ENCODE measurements around the gene CYP2A6. TPM values are rescaled to one million over a fixed set of nuclear protein-coding genes. Genes with fewer than 3 reads are reported as not detected.
"Not testable (repeated sequence)": the region's sequence is repeated elsewhere in the genome, so short reads cannot be mapped to it uniquely, and the experiment has no call there.

CYP2A6 gene
- total RNA-seq, 2 experiments from 2014 or later, result not detected

DNA sequence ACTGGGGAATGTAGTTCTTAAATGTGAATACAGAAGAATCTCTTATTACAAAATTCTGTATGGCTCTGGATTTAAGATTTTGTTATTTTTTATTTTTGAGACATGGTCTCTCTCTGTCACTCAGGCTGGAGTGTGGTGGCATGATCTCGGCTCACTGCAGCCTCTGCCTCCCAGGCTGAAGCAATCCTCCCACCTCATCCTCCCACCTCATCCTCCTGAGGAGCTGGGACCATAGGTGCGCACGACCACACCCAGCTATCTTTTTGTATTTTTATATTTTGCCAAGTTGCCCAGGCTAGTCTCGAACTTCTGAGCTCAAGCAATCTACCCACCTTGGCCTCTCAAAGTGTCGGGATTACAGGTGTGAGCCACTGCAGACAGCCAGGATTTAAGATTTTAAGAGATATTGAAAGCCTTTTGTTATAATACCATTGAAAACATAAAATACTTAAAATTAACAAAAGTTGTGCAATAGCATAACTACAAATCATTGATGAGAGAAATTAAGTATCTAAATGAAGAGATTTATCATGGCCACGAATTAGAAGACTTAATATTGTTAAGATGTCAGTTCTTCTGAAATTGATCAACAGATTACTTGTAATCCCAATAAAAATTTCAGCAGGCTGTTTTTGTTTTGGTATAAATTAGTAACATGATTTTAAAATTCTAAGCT lies 13.4 kb downstream of the CYP2A6 start:
- POLR2A ChIA-PET, result no interaction called here
- Mint-ChIP-seq H3K4me1 (peaks cover 18% of the 10 kb centered on the region), H3K27ac (no peak overlapping the region), H3K4me3 (no peak overlapping the region), H3K27me3 (peaks cover 24% of the 10 kb centered on the region), H3K36me3 (ENCODE audit: low read depth) (no peaks in the 10 kb centered on the region), H3K9me3 (no peaks in the 10 kb centered on the region)
- no peak for DNase-seq
- CTCF ChIA-PET, result no interaction called here

DNA sequence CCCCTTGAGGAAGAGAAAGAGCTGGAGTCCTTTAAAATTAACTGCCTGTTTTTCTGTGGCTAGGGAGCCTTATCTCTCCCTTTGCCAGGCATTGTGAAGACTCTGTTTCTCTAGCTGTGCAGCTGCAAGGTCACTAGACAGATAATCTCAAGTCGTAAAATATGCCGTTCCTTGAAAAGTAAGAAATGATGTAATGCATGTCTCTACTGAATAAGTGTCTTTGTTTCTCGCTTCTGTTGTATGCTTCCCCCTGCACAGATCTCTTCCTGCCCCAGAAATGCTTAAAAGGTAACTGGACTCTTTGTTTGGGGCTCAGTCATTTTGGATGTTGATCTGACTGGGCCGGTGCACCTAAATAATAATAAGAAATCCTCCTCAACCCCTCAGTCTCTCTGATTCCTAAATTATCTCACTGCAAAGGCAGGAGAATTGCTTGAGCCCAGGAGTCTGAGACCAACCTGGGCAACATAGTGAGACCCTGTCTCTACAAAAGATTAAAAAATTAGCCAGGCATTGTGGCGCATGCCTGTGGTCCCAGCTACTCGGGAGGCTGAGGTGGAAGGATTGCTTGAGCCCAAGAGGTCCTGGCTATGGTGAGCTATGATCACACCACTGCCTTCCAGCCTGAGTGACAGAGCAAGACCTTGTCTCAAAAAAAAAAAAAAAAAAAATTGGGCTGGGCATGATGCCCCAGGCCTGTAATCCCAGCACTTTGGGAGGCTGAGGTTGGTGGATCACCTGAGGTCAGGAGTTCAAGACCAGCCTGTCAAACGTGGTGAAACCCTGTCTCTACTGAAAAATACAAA lies 16.3 kb downstream of the CYP2A6 start:
- POLR2A ChIA-PET, result not testable (repeated sequence)
- peak overlapping the region; percentile 9 for H3K27ac Mint-ChIP-seq

DNA sequence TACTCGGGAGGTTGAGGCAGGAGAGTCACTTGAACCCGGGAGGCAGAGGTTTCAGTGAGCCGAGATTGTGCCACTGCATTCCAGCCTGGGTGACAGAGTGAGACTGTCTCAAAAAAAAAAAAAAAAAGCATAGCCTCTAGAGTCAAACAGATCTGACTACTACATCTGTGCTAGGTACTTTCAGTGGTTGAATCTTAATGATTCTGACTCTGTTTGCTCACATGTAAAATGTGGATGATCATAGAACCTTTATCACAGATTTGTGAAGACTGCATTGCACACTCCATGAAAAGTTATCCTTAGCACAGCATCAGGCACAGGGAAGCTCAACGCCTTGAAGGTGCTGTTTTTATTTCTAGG lies 17.8 kb downstream of the CYP2A6 start:
- H3K9me3 Mint-ChIP-seq, CTCF ChIA-PET: not testable (repeated sequence)

More for the DNA sequence above, 16.3 kb downstream of the CYP2A6 start:
- H3K4me3 Mint-ChIP-seq; DNase-seq; H3K9me3 Mint-ChIP-seq; H3K27me3 Mint-ChIP-seq; H3K36me3 Mint-ChIP-seq (ENCODE audit: low read depth): not testable (repeated sequence)
- peaks cover 21% of the 10 kb centered on the region for H3K4me1 Mint-ChIP-seq
- CTCF ChIA-PET, result interaction anchor here (1.0 kb wide), 2 partner anchors 10 to 53 kb away, joined by 3 read pairs; no protein-coding TSS in a partner anchor

DNA sequence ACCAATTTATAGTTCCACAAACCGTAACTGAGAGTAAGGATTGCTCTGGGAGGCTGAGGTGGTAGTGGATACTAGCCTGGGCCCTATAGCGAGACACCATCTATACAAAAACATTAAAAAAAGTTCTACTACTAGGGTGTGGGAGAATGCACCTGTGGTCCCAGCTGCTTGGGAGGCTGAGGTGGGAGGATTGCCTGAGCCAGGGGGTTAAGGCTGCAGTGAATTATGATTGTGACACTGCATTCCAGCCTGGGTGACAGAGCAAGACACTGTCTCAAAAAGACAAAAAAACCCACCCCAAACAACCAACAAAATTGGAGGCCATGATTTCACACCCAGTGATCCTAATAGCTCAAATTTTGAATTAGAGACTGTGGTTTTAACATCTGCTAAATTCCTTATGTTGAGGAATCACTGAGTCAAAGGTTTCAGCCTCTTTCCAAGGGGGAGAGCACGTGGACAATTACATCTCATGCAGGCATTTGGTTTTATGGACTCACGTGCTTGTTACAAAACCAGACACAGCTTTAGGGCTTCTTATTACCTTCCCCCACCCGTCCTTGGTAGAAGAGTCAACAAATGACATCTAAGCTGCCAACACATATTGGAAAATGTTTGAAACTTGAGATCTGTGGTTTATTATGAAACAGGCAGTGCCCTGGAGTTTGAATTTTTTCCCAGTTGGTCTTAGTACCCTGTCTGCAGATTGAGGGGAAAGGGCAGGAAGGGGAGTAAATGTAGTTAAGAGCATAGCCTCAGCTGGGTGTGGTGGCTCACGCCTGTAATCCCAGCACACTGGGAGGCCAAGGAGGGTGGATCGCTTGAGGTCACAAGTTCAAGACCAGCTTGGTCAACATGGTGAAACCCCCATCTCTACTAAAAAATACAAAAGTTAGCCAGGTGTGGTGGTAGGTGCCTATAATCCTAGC lies 18.5 kb downstream of the CYP2A6 start:
- Mint-ChIP-seq H3K4me3 (no peak overlapping the region), H3K36me3 (ENCODE audit: low read depth) (peaks cover 22% of the 10 kb centered on the region), H3K27me3 (no peaks in the 10 kb centered on the region), H3K4me1 (peaks cover 32% of the 10 kb centered on the region), H3K9me3 (peaks cover 6% of the 10 kb centered on the region), H3K27ac (peak overlapping the region; percentile 64)
- CTCF ChIA-PET, result interaction anchor here (0.7 kb wide), 1 partner anchor 12 kb away, joined by 5 read pairs; no protein-coding TSS in a partner anchor
- DNase-seq, result no peak
- POLR2A ChIA-PET, result interaction anchor here (0.6 kb wide), 2 partner anchors 40 to 622 kb away, joined by 3 to 4 read pairs; no protein-coding TSS in a partner anchor

More for the DNA sequence above, 17.8 kb downstream of the CYP2A6 start:
- Mint-ChIP-seq H3K4me1 (peaks cover 26% of the 10 kb centered on the region), H3K36me3 (ENCODE audit: low read depth) (peaks cover 15% of the 10 kb centered on the region)
- H3K27ac Mint-ChIP-seq, H3K27me3 Mint-ChIP-seq, H3K4me3 Mint-ChIP-seq, POLR2A ChIA-PET, DNase-seq: not testable (repeated sequence)

DNA sequence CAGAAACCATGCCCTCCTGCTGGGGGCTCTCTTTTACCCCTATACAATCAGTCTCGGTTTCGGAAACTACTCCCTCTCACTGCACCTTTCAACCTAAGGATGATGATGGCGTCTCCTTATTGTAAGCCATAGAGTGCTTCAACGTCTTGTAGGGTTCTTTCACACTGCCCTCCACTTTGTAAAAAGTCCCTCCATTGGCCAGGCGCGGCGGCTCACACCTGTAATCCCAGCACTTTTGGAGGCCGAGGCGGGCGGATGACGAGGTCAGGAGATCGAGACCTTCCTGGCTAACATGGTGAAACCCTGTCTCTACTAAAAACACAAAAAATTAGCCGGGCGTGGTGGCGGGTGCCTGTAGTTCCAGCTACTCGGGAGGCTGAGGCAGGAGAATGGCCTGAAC lies 19.5 kb downstream of the CYP2A6 start:
- CTCF ChIA-PET, H3K4me3 Mint-ChIP-seq, DNase-seq, POLR2A ChIA-PET, H3K27ac Mint-ChIP-seq, H3K9me3 Mint-ChIP-seq, H3K27me3 Mint-ChIP-seq: not testable (repeated sequence)
- Mint-ChIP-seq H3K36me3 (ENCODE audit: low read depth) (peaks cover 25% of the 10 kb centered on the region), H3K4me1 (peaks cover 39% of the 10 kb centered on the region)

GRCh38 chr19:40829205-40829604 lies 21.0 kb downstream of the CYP2A6 start:
- POLR2A ChIA-PET, result no interaction called here
- Mint-ChIP-seq H3K27me3 (no peaks in the 10 kb centered on the region), H3K4me1 (peaks cover 47% of the 10 kb centered on the region), H3K27ac (peak overlapping the region; percentile 15), H3K9me3 (peaks cover 8% of the 10 kb centered on the region), H3K4me3 (no peak overlapping the region), H3K36me3 (ENCODE audit: low read depth) (peaks cover 28% of the 10 kb centered on the region)
- CTCF ChIA-PET, result no interaction called here
- DNase-seq, result no peak

- DNase-seq, result no peak
- CTCF ChIA-PET, result no interaction called here
Observed at GRCh38 chr19:40827386-40828247, 22.6 kb downstream of the CYP2A6 start.

GRCh38 chr19:40826699-40827385 lies 23.4 kb downstream of the CYP2A6 start:
- H3K9me3 Mint-ChIP-seq, POLR2A ChIA-PET, CTCF ChIA-PET, H3K4me3 Mint-ChIP-seq, H3K27me3 Mint-ChIP-seq: not testable (repeated sequence)
- peak; percentile 84 for DNase-seq
- Mint-ChIP-seq H3K27ac (peak overlapping the region; percentile 87), H3K36me3 (ENCODE audit: low read depth) (peaks cover 28% of the 10 kb centered on the region), H3K4me1 (peaks cover 38% of the 10 kb centered on the region)

More at GRCh38 chr19:40827386-40828247, 22.6 kb downstream of the CYP2A6 start:
- POLR2A ChIA-PET, result no interaction called here
- H3K36me3 Mint-ChIP-seq (ENCODE audit: low read depth), result peaks cover 28% of the 10 kb centered on the region
- no peak overlapping the region for H3K4me3 Mint-ChIP-seq
- peak overlapping the region; percentile 87 for H3K27ac Mint-ChIP-seq
- H3K9me3 Mint-ChIP-seq, result peaks cover 8% of the 10 kb centered on the region
- peaks cover 44% of the 10 kb centered on the region for H3K4me1 Mint-ChIP-seq
- no peaks in the 10 kb centered on the region for H3K27me3 Mint-ChIP-seq

GRCh38 chr19:40826312-40826698 lies 23.9 kb downstream of the CYP2A6 start:
- DNase-seq, CTCF ChIA-PET, H3K9me3 Mint-ChIP-seq, H3K27me3 Mint-ChIP-seq, POLR2A ChIA-PET, H3K4me3 Mint-ChIP-seq: not testable (repeated sequence)
- Mint-ChIP-seq H3K36me3 (ENCODE audit: low read depth) (peaks cover 28% of the 10 kb centered on the region), H3K4me1 (peaks cover 38% of the 10 kb centered on the region), H3K27ac (peak overlapping the region; percentile 87)

DNA sequence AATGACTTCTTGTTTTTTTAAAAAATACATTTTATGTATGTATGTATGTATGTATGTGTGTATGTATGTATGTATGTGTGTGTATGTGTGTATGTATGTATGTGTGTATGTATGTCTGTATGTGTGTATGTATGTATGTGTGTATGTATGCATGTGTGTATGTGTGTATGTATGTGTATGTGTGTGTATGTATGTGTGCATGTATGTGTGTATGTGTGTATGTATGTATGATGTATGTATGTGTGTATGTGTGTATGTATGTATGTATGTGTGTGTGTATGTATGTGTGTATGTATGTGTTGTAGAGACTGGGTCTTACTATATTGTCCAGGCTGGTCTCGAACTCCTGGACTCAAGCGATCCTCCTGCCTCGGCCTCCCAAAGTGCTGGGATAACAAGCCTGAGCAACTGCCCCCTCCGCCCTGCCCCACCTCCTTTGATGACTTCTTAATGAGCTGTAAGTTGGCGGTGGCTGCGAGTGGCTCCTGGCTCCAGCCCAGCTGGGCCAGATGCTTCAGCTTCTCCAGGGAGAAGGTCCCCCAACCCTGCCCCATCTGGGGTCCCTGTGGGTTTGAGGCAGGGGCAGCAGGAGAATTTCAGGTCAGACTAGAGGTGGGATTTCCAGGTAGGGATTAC lies 24.7 kb downstream of the CYP2A6 start:
- CTCF ChIA-PET, result interaction anchor here (0.6 kb wide), 1 partner anchor 11 kb away, joined by 3 read pairs; no protein-coding TSS in a partner anchor
- H3K4me3 Mint-ChIP-seq, H3K27me3 Mint-ChIP-seq, DNase-seq, POLR2A ChIA-PET, H3K9me3 Mint-ChIP-seq: not testable (repeated sequence)
- peak overlapping the region; percentile 61 for H3K27ac Mint-ChIP-seq
- H3K36me3 Mint-ChIP-seq (ENCODE audit: low read depth), result peaks cover 28% of the 10 kb centered on the region
- H3K4me1 Mint-ChIP-seq, result peaks cover 38% of the 10 kb centered on the region

- Mint-ChIP-seq H3K27ac (peak overlapping the region; percentile 27), H3K36me3 (ENCODE audit: low read depth) (peaks cover 28% of the 10 kb centered on the region), H3K4me1 (peaks cover 38% of the 10 kb centered on the region)
- POLR2A ChIA-PET, DNase-seq, H3K9me3 Mint-ChIP-seq, H3K4me3 Mint-ChIP-seq, H3K27me3 Mint-ChIP-seq: not testable (repeated sequence)
- CTCF ChIA-PET, result interaction anchor here (0.6 to 1.3 kb wide), 3 partner anchors 8 to 162 kb away, joined by 3 to 4 read pairs (median 3); no protein-coding TSS in a partner anchor
Observed at GRCh38 chr19:40824916-40825315, 25.3 kb downstream of the CYP2A6 start.

Measured in activated CD4-positive, alpha-beta T cell treated with anti-CD3 and anti-CD28 coated beads, Interleukin-2, amount 10 ng/mL, durations not matched to agents 7 days and 5 days (primary cell).